B cell (primary cell): ENCODE measurements around the gene ACSS1. TPM values are rescaled to one million over a fixed set of nuclear protein-coding genes. Genes with fewer than 3 reads are reported as not detected.

Experiments
- ATAC-seq: fragments of 200-7000 bp; cut with Tn5 transposase; one replicate; pipeline ENCODE4 v1.10.0; 2021; ENCODE audit warnings: low read depth, mild to moderate bottlenecking, moderate number of reproducible peaks, moderate library complexity
- CTCF ChIA-PET: fragments of 350-600 bp; sonication (Branson Sonifier 250); formaldehyde crosslinking; loops from one replicate; lab custom pipeline; 2021; ENCODE audit warnings: antibody characterized with exemption, inconsistent platforms; lab: Charles Lee
- POLR2A ChIA-PET: fragments of 350-600 bp; sonication (Branson Sonifier 250); formaldehyde crosslinking; loops from one replicate; lab custom pipeline; 2021; ENCODE audit warnings: antibody characterized with exemption; lab: Charles Lee
- DNase-seq: peaks from one replicate; pipeline ENCODE4 v3.0.0; 2013
- H2AFZ ChIP-seq: 2 replicates; pipeline ENCODE4 v1.6.1; 2012; ENCODE audit warnings: mild to moderate bottlenecking, low read depth, low read length; ENCODE audit not compliant: insufficient read depth, poor library complexity, severe bottlenecking
- H3K27ac ChIP-seq, 2 donors: 1 replicate in 1 of 2; 2 replicates in 1 of 2; pipeline ENCODE4 v1.5.1; 2012 to 2013; ENCODE audit warnings: low read length in 2 of 2, mild to moderate bottlenecking in 2 of 2, moderate library complexity in 1 of 2
- H3K27me3 ChIP-seq, 4 experiments: fragments of 200-600 bp in 1 of 4; sonication (generic) in 1 of 4; replicated peaks in 1 of 4; 1 replicate in 2 of 4; 2 replicates in 2 of 4; pipeline versions ENCODE4 v1.6.1 to v1.7.0; 2013 to 2016; ENCODE audit warnings: low read length in 3 of 4, mild to moderate bottlenecking in 2 of 4, mixed read lengths in 1 of 4, moderate library complexity in 1 of 4; ENCODE audit not compliant: insufficient read depth in 4 of 4, control insufficient read depth in 3 of 4; ENCODE audit errors: control extremely low read depth in 1 of 4
- H3K36me3 ChIP-seq, 2 experiments: replicated peaks in 1 of 2; 1 replicate in 1 of 2; 2 replicates in 1 of 2; pipeline versions ENCODE4 v1.6.1 to v1.7.1; 2013; ENCODE audit warnings: low read length in 1 of 2; ENCODE audit not compliant: insufficient read depth in 2 of 2, control insufficient read depth in 1 of 2; ENCODE audit errors: control extremely low read depth in 1 of 2, extremely low read depth in 1 of 2
- H3K4me1 ChIP-seq, 2 donors: fragments of 200-600 bp in 1 of 2; sonication (generic) in 1 of 2; 1 replicate in 1 of 2; 2 replicates in 1 of 2; pipeline versions ENCODE4 v1.5.1 to v1.6.1; 2013 to 2017; ENCODE audit warnings: low read length in 2 of 2; ENCODE audit not compliant: control insufficient read depth in 2 of 2, insufficient read depth in 2 of 2
- H3K4me2 ChIP-seq: replicated peaks from 2 replicates; pipeline ENCODE3; 2012; ENCODE audit warnings: mild to moderate bottlenecking, low read depth, low read length; ENCODE audit not compliant: poor library complexity, severe bottlenecking
- H3K4me3 ChIP-seq, 5 experiments: fragments of 200-600 bp in 1 of 5; sonication (generic) in 1 of 5; 1 replicate in 3 of 5; 2 replicates in 2 of 5; pipeline versions ENCODE4 v1.5.1 to v1.7.0; 2011 to 2016; ENCODE audit warnings: low read length in 4 of 5, mild to moderate bottlenecking in 4 of 5, low read depth in 2 of 5, control low read depth in 1 of 5, moderate library complexity in 1 of 5; ENCODE audit not compliant: insufficient read depth in 1 of 5; ENCODE audit errors: control extremely low read depth in 1 of 5, extremely low read depth in 1 of 5
- H3K79me2 ChIP-seq: fragments of 200-600 bp; sonication (generic); one replicate; pipeline ENCODE4 v1.6.0; 2016; ENCODE audit warnings: low read length; ENCODE audit not compliant: control insufficient read depth, insufficient read depth
- H3K9ac ChIP-seq: fragments of 200-600 bp; sonication (generic); 2 replicates; pipeline ENCODE4 v1.6.1; 2017; ENCODE audit warnings: mild to moderate bottlenecking, low read length, moderate library complexity
- H3K9me3 ChIP-seq, 3 donors: one replicate each; pipeline versions ENCODE4 v1.6.1 to v1.7.1; 2013; ENCODE audit warnings: low read length in 2 of 3; ENCODE audit not compliant: control insufficient read depth in 2 of 3, insufficient read depth in 1 of 3; ENCODE audit errors: control extremely low read depth in 1 of 3
- H4K20me1 ChIP-seq: 2 replicates; pipeline ENCODE4 v1.6.0; 2012; ENCODE audit warnings: mild to moderate bottlenecking, low read length; ENCODE audit not compliant: insufficient read depth, control insufficient read depth, poor library complexity, severe bottlenecking
- H3K27ac Mint-ChIP-seq: one replicate; pipeline ENCODE4 v1.8.0; 2021; ENCODE audit warnings: mixed read lengths
- H3K27me3 Mint-ChIP-seq: one replicate; pipeline ENCODE4 v1.8.0; 2021; ENCODE audit warnings: mixed read lengths
- H3K4me1 Mint-ChIP-seq: one replicate; pipeline ENCODE4 v1.8.0; 2021; ENCODE audit warnings: mixed read lengths
- H3K4me3 Mint-ChIP-seq: one replicate; pipeline ENCODE4 v1.8.0; 2021; ENCODE audit warnings: mixed read lengths
- H3K9me3 Mint-ChIP-seq: one replicate; pipeline ENCODE4 v1.8.0; 2022; ENCODE audit warnings: mixed read lengths; ENCODE audit not compliant: insufficient read depth
- CTCF ChIP-seq: fragments of 200-600 bp; IDR thresholded peaks from one replicate; pipeline ENCODE4 v1.8.0; 2022; ENCODE audit warnings: antibody characterized with exemption, mild to moderate bottlenecking
- EZH2 ChIP-seq: IDR thresholded peaks from 2 replicates; pipeline ENCODE4 v1.6.1; 2012; ENCODE audit warnings: borderline replicate concordance, low read depth, mild to moderate bottlenecking, moderate library complexity, low read length; ENCODE audit not compliant: insufficient read depth, poor library complexity, severe bottlenecking
- WGBS: methylation state at CpG from one replicate; pipeline ENCODE4 v1.1.5; 2013; ENCODE audit warnings: missing lambda C conversion rate; ENCODE audit not compliant: insufficient coverage; 5-methylcytosine and 5-hydroxymethylcytosine counted together
- intact Hi-C: fragments of 100-400 bp; cut with micrococcal nuclease; formaldehyde crosslinking; loops from one replicate; pipeline ENCODE4 v1.10.0; 2022
- polyA plus RNA-seq: library from polyadenylated mRNA; depleted of rRNA; stranded (reverse); fragments of >200 nt; gene quantifications from 2 replicates; pipeline ENCODE4 v1.2.3, GENCODE V29; 2012
- total RNA-seq, 2 donors: library from RNA; stranded (reverse); fragments of 120-200 nt in 1 of 2; gene quantifications; 1 replicate in 1 of 2; 2 replicates in 1 of 2; pipeline versions ENCODE4 v1.2.3 to v1.2.4, GENCODE V29; 2013 to 2022

The ACSS1 gene
- total and polyA plus RNA-seq, 2 donors (not counting 1 experiment from before 2014, with no cell fraction given): 82.7 to 95.5 TPM

- TF ChIP-seq CTCF: no peak
- TF ChIP-seq EZH2: no peak
- peak overlapping the region; percentile 98 for H3K4me2 ChIP-seq
- H3K4me3 ChIP-seq: peak overlapping the region; percentile 34 to 91 (median 76)
- H3K79me2 ChIP-seq: peaks cover 52% of the 10 kb centered on the region
- Mint-ChIP-seq H3K27me3 (no peaks in the 10 kb centered on the region), H3K27ac (peak overlapping the region; percentile 97), H3K4me1 (peaks cover 63% of the 10 kb centered on the region), H3K9me3 (no peaks in the 10 kb centered on the region), H3K4me3 (peak overlapping the region; percentile 93)
- peaks cover 42% of the 10 kb centered on the region for H4K20me1 ChIP-seq
- no peaks in the 10 kb centered on the region for H3K9me3 ChIP-seq
- POLR2A ChIA-PET: interaction anchor here (1.4 to 4.5 kb wide), 4 partner anchors 13 to 65 kb away, joined by 6 to 27 read pairs (median 14); partner anchors contain the start of gene APMAP
- ATAC-seq: no peak
- no peaks in the 10 kb centered on the region for H3K27me3 ChIP-seq
- H3K9ac ChIP-seq: peak overlapping the region; percentile 87
- H3K27ac ChIP-seq: peak overlapping the region; percentile 90 to 93
- peaks cover 0 to 18% of the 10 kb centered on the region in 2 experiments for H3K36me3 ChIP-seq
- intact Hi-C loops: loop anchor here (1.0 to 5.0 kb wide), 4 partner anchors 18 to 1694 kb away; partner anchors contain the start of genes APMAP, GZF1 and NANP
- WGBS: 3% methylated on average over 24 of the region's 24 CpGs
- CTCF ChIA-PET: interaction anchor here (0.7 to 4.0 kb wide), 5 partner anchors 9 to 62 kb away, joined by 3 to 52 read pairs (median 4); partner anchors contain the start of gene APMAP
- peak overlapping the region; percentile 82 for H2AFZ ChIP-seq
- peaks cover 58 to 65% of the 10 kb centered on the region in 2 donors for H3K4me1 ChIP-seq
- no peak for DNase-seq
These were observed 1.2 kb downstream of the ACSS1 start for GRCh38 chr20:25056690-25057233.
